Esophagus squamous epithelium (tissue), 5 donors: ENCODE measurements around the gene CACNA2D3. TPM values are rescaled to one million over a fixed set of nuclear protein-coding genes. Genes with fewer than 3 reads are reported as not detected.
A peak's percentile ranks its signal among the peaks of the same experiment; 100 is the strongest.

Experiments
- DNase-seq: peaks from one replicate; lab custom pipeline; 2025; lab: John Stamatoyannopoulos, UW
- H3K27ac ChIP-seq, 4 donors: fragments of 200-600 bp; sonication (generic); one replicate each; pipeline ENCODE4 v1.5.1; 2016 to 2019; ENCODE audit warnings: mild to moderate bottlenecking in 1 of 4
- H3K27me3 ChIP-seq, 4 donors: fragments of 200-600 bp; sonication (generic); 1 replicate in 3 of 4; 2 replicates in 1 of 4; pipeline versions ENCODE4 v1.5.1 to v1.6.0; 2017 to 2021; ENCODE audit warnings: antibody characterized with exemption in 1 of 4
- H3K36me3 ChIP-seq, 3 donors: fragments of 200-600 bp; sonication (generic); one replicate each; pipeline ENCODE4 v1.5.1; 2016 to 2019
- H3K4me1 ChIP-seq, 3 donors: fragments of 200-600 bp; sonication (generic); one replicate each; pipeline ENCODE4 v1.5.1; 2017 to 2019
- H3K4me3 ChIP-seq, 4 donors: fragments of 200-600 bp; sonication (generic); 1 replicate in 3 of 4; 2 replicates in 1 of 4; pipeline ENCODE4 v1.5.1; 2016 to 2019; ENCODE audit warnings: mild to moderate bottlenecking in 2 of 4, moderate library complexity in 1 of 4
- H3K9me3 ChIP-seq, 3 donors: fragments of 200-600 bp; sonication (generic); one replicate each; pipeline ENCODE4 v1.5.1; 2016 to 2019
- POLR2A ChIP-seq, 4 donors: fragments of 450-650 bp; IDR thresholded peaks; one replicate each; pipeline ENCODE4 v1.6.1; 2017; ENCODE audit warnings: antibody characterized with exemption in 4 of 4, mild to moderate bottlenecking in 4 of 4, moderate library complexity in 3 of 4
- WGBS, 2 donors: methylation state at CpG; one replicate each; pipeline ENCODE4 v1.1.5; 2018; 5-methylcytosine and 5-hydroxymethylcytosine counted together
- intact Hi-C: fragments of 100-400 bp; cut with DNase I; formaldehyde crosslinking; loops from one replicate; pipeline ENCODE4 v1.15.0; 2022
- total RNA-seq, 4 donors: library from RNA; depleted of rRNA; stranded (reverse); fragments of >200 nt; gene quantifications; one replicate each; pipeline ENCODE4 v1.1.0, GENCODE V29; 2016
- TF ChIP-seq, protein P1 (sequence below), 6 experiments: fragments of 450-650 bp in 4 of 6; fragments of 200-600 bp in 2 of 6; sonication (generic) in 2 of 6; IDR thresholded peaks; one replicate each; pipeline ENCODE4 v1.5.1; 2016 to 2019; ENCODE audit warnings: antibody characterized with exemption in 6 of 6, mild to moderate bottlenecking in 4 of 6, moderate library complexity in 4 of 6
- donor health status: DM: yes; HTN: yes; CAD: no.

CACNA2D3 gene
- total RNA-seq, 4 donors from 2014 or later, result 1.2 to 7.1 (median 5.1) TPM

- H3K4me1 ChIP-seq, result no peaks in the 10 kb centered on the region
- no peaks in the 10 kb centered on the region for H3K36me3 ChIP-seq
- DNase-seq, result no peak
- TF ChIP-seq, protein P1, sequence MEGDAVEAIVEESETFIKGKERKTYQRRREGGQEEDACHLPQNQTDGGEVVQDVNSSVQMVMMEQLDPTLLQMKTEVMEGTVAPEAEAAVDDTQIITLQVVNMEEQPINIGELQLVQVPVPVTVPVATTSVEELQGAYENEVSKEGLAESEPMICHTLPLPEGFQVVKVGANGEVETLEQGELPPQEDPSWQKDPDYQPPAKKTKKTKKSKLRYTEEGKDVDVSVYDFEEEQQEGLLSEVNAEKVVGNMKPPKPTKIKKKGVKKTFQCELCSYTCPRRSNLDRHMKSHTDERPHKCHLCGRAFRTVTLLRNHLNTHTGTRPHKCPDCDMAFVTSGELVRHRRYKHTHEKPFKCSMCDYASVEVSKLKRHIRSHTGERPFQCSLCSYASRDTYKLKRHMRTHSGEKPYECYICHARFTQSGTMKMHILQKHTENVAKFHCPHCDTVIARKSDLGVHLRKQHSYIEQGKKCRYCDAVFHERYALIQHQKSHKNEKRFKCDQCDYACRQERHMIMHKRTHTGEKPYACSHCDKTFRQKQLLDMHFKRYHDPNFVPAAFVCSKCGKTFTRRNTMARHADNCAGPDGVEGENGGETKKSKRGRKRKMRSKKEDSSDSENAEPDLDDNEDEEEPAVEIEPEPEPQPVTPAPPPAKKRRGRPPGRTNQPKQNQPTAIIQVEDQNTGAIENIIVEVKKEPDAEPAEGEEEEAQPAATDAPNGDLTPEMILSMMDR (IDR thresholded peaks at IDR 0.05), result no peak
- TF ChIP-seq POLR2A (IDR thresholded peaks at IDR 0.05), result no peak
- H3K9me3 ChIP-seq, result no peaks in the 10 kb centered on the region
- intact Hi-C loops, result no loop called here
- no peak overlapping the region for H3K27ac ChIP-seq
- H3K27me3 ChIP-seq, result no peaks in the 10 kb centered on the region
- WGBS, 2 donors, result 12 to 36% methylated on average over 1 of the region's 1 CpG
- H3K4me3 ChIP-seq, result no peak overlapping the region
Measured at GRCh38 chr3:54746722-54747121, 624.4 kb downstream of the CACNA2D3 start.

DNA sequence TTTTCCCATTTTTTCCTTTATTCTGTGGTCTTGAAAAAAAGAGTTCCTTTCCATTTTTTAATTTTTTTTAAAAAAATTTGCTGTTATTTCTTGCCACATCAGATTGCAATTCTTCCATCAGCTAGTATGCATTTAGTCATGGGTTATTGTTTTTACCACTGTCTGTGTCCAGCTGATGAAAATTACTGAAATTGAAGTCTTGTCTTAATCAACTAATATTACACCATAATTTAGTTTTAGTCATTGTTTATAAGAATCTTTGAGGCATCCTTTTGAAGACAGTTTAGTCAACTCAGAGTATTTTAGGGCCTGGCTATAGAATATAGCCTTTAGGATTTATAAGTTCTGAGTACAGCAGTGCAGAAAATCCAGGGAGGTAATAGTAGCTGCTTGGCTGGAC is 633.4 kb downstream of the CACNA2D3 start:
- H3K4me3 ChIP-seq, result no peak overlapping the region
- no peak overlapping the region for H3K27ac ChIP-seq
- TF ChIP-seq POLR2A (IDR thresholded peaks at IDR 0.05), result no peak
- TF ChIP-seq, protein P1 (IDR thresholded peaks at IDR 0.05), result no peak
- no peaks in the 10 kb centered on the region for H3K36me3 ChIP-seq
- intact Hi-C loops, result no loop called here
- H3K4me1 ChIP-seq, result no peaks in the 10 kb centered on the region
- no peaks in the 10 kb centered on the region for H3K9me3 ChIP-seq
- H3K27me3 ChIP-seq, result no peaks in the 10 kb centered on the region
- DNase-seq, result no peak

GRCh38 chr3:54756330-54756731 is 634.0 kb downstream of the CACNA2D3 start:
- no peak overlapping the region for H3K4me3 ChIP-seq
- intact Hi-C loops, result no loop called here
- no peak for DNase-seq
- no peaks in the 10 kb centered on the region for H3K36me3 ChIP-seq
- H3K27me3 ChIP-seq, result no peaks in the 10 kb centered on the region
- H3K27ac ChIP-seq, result peak overlapping the region in 1 of 4 donors; percentile 12
- no peaks in the 10 kb centered on the region for H3K4me1 ChIP-seq
- TF ChIP-seq POLR2A (IDR thresholded peaks at IDR 0.05), result no peak
- TF ChIP-seq, protein P1 (IDR thresholded peaks at IDR 0.05), result no peak
- 78 to 84% methylated on average over 6 to 7 of the region's 7 CpGs for WGBS, 2 donors
- H3K9me3 ChIP-seq, result no peaks in the 10 kb centered on the region

- no peaks in the 10 kb centered on the region for H3K27me3 ChIP-seq
- no peak overlapping the region for H3K27ac ChIP-seq
- H3K36me3 ChIP-seq, result no peaks in the 10 kb centered on the region
- H3K4me3 ChIP-seq, result no peak overlapping the region
- TF ChIP-seq, protein P1 (IDR thresholded peaks at IDR 0.05), result no peak
- TF ChIP-seq POLR2A (IDR thresholded peaks at IDR 0.05), result no peak
- H3K9me3 ChIP-seq, result no peaks in the 10 kb centered on the region
- no peak for DNase-seq
- intact Hi-C loops, result no loop called here
- 78 to 90% methylated on average over 3 of the region's 3 CpGs for WGBS, 2 donors
- no peaks in the 10 kb centered on the region for H3K4me1 ChIP-seq
Measured at GRCh38 chr3:54758461-54758860, 636.1 kb downstream of the CACNA2D3 start.

- Histone ChIP-seq H3K27me3 (no peaks in the 10 kb centered on the region), H3K4me1 (no peaks in the 10 kb centered on the region), H3K9me3 (no peaks in the 10 kb centered on the region), H3K36me3 (no peaks in the 10 kb centered on the region), H3K4me3 (no peak overlapping the region), H3K27ac (no peak overlapping the region)
- TF ChIP-seq POLR2A (IDR thresholded peaks at IDR 0.05), result no peak
- TF ChIP-seq, protein P1 (IDR thresholded peaks at IDR 0.05), result no peak
- intact Hi-C loops, result no loop called here
- WGBS, 2 donors, result 15 to 47% methylated on average over 2 of the region's 2 CpGs
- no peak for DNase-seq
Measured at GRCh38 chr3:54759166-54759565, 636.8 kb downstream of the CACNA2D3 start.
